ENCODE data around the gene ATXN1L.
"Not testable (repeated sequence)": the region's sequence is repeated elsewhere in the genome, so short reads cannot be mapped to it uniquely, and the experiment has no call there.

ATXN1L gene, protein sequence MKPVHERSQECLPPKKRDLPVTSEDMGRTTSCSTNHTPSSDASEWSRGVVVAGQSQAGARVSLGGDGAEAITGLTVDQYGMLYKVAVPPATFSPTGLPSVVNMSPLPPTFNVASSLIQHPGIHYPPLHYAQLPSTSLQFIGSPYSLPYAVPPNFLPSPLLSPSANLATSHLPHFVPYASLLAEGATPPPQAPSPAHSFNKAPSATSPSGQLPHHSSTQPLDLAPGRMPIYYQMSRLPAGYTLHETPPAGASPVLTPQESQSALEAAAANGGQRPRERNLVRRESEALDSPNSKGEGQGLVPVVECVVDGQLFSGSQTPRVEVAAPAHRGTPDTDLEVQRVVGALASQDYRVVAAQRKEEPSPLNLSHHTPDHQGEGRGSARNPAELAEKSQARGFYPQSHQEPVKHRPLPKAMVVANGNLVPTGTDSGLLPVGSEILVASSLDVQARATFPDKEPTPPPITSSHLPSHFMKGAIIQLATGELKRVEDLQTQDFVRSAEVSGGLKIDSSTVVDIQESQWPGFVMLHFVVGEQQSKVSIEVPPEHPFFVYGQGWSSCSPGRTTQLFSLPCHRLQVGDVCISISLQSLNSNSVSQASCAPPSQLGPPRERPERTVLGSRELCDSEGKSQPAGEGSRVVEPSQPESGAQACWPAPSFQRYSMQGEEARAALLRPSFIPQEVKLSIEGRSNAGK

DNA sequence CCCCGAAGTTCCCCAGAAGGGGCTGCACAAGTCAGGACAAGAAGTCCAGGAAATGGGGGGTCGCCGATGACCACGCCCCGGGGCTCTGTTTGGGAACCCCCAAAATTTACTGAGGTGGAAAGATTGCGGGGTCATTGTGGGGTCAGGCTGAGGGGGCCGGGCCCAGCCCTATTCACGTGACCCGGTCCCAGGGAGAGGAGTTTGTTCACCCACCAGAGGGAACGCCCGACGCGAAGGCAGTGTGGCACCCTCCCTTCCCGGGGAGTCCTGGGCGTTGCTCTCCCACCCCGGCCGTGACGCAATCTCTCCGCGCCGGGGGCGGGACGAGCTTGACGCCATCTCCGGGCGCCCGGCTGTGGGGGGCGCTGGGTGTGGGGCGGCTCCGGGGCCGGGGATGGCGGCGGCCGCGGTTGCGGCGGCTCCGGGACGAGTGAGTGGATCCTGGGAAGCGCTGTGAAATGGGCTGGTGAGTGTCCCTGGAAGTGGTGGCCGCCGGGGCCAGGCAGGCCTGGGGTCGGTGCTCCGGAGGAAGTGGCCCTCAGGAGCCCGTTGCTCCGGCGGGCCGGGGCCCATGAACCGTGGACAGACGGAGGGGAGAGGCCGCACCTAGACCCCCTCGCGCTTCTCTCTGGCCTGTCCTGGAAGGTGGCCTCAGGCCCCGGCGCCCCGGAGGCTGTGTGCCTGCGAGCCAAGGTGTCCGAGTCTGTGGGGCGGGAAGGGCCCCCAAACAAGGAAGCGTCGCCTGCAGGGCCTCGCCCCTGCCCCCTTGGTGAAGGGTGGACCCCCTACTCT is at the start of gene ATXN1L:
TSS of gene ATXN1L (plus strand) at position 338 of the 792 bp plus-strand sequence. CDS start 3,765 bp downstream, outside the sequence.
- DNase-seq (ENCODE audit: low read depth, low spot score): peak; percentile 59

DNA sequence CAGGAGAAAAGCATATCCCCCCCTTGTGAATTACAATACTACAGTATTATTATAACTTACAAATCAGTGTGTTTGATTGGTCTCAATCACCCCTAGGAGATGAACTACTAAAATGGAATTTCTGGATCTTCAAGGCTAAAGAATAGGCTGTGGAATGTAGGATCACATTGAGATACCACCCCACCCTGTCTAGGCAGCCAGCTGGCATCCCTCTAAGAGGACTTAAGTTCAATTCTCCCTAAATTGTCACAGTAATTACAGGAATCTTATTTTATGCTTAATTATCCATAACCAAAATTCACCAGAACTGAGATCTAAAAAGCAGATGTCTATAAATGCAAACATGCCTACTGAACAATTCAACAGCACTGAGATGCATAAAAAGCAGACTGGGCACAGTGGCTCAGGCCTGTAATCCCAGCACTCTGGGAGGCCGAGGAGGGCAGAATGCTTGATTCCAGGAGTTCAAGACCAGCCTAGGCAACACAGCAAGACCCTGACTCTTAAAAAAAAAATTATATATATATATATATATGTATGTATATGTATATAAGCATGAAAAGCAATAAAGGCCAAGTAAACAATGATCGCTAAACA is 49.2 kb upstream of the ATXN1L start:
- no peak for DNase-seq (ENCODE audit: low read depth, low spot score)

GRCh38 chr16:71803305-71803690 is 42.5 kb upstream of the ATXN1L start:
- no peak for DNase-seq (ENCODE audit: low read depth, low spot score)

DNA sequence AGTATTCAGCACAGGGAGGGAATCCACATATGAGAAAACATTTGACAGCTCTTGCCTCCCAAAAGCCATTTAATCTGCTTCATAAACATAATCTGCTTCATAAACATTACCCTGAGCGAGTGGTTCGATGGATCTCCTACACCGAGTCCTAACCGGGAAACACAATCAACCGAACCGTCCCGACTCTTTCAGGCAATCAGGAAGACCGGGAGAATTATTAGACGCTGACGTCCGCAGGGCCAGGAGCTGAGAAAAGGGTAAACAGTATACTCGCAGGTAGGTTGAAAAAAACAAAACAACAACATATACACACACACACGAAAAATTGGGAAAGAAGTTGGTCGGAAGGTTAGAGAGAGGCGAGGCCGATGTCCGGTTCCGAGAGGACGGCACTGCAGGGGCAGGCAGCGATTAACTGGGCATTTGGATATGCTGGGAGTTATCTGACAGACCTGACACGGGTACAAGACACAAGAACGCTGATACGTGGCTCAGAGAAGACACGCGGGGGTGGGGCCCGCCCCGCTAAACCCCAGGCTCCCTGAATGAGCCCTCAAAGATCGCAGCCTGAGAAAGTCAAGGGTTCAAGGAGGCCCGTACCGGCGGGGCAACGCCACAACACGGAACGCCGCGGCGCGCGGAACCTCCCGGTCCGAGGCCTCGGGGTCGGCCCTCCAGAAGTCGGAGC is 37.7 kb upstream of the ATXN1L start:
- no peak for DNase-seq (ENCODE audit: low read depth, low spot score)

DNA sequence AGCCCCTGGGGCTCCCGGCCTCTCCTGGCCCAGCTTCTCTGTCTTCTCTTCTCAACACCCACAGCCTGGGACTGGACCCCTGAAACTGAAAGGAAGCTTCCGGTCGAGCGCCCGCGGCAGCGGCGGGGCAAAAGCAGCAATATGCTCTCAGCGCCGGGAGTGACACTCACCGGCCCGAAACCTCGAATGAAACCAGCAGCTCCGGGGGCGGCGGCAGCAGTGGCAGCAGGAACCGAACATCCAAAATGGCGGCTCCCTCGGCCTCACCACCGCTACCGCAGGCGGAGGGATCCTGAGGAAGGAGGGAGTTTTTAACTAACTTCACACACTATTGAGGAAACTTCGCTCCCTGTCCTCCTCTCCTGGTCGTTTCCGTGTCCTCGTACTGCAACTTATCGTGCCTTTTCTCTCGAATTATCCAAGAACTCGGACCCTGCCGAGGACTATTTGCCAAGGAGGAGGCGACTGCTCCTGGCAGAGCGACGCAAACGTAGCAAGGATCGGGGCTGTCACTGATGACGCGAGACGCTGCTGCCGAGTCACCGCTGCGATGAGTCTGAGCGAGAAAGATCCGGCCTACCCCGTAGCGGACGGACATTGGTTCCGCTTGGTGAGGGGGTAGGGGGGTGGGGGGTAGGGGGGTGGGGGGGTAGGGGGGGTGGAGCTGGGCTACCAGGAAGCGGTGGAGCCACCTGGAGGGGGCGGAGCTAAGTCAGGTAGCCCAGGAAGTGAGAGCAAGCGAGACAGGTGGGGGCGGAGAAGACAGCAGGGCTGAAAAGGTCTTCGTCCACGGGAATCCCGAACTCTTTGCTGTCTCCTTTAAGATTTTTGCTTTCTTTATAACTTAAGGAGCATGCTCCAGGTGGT is 37.0 kb upstream of the ATXN1L start, which contains the start of gene AP1G1:
TSS of gene AP1G1 (minus strand) at position 242 of the 867 bp plus-strand sequence. CDS start 19,355 bp downstream, outside the sequence.
- peak; percentile 96 for DNase-seq (ENCODE audit: low read depth, low spot score)

- not testable (repeated sequence) for DNase-seq (ENCODE audit: low read depth, low spot score)
Measured at GRCh38 chr16:71810155-71810530, 35.6 kb upstream of the ATXN1L start.

- DNase-seq (ENCODE audit: low read depth, low spot score): no peak
Measured at GRCh38 chr16:71811261-71811803, 34.4 kb upstream of the ATXN1L start.

DNA sequence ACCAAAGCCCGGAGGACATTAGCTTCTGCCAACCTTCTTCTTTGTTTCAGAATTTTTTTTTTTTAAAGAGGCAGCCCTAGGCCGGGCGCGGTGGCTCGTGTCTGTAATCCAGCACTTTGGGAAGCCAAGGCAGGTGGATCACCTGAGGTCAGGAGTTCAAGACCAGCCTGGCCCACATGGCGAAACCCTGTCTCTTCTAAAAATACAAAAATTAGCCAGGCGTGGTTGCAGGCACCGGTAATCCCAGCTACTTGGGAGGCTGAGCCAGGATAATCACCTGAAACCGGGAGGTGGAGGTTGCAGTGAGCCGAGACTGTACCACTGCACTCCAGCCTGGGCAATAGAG is 28.6 kb upstream of the ATXN1L start:
- not testable (repeated sequence) for DNase-seq (ENCODE audit: low read depth, low spot score)

- DNase-seq (ENCODE audit: low read depth, low spot score): no peak
Measured at GRCh38 chr16:71826533-71827017, 19.2 kb upstream of the ATXN1L start.

- no peak for DNase-seq (ENCODE audit: low read depth, low spot score)
Measured at GRCh38 chr16:71830359-71830758, 15.4 kb upstream of the ATXN1L start.

DNA sequence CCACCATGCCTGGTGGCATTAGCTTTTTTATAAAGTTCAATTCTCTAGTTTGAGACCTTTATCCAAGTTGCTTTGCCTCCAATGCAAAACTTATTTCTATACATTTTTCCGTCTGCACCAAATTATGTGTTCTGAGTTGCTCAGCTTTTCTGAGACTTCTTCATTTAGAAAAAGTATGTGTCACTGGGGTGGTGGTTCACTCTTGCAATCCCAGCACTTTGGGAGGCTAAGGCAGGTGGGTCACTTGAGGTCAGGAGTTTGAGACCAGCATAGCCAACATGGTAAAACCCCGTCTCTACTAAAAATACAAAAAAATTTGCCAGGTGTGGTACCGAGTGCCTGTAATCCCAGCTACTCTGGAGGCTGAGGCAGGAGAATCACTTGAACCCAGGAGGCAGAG is 14.1 kb upstream of the ATXN1L start:
- not testable (repeated sequence) for DNase-seq (ENCODE audit: low read depth, low spot score)

GRCh38 chr16:71832112-71832511 is 13.7 kb upstream of the ATXN1L start:
- not testable (repeated sequence) for DNase-seq (ENCODE audit: low read depth, low spot score)

- DNase-seq (ENCODE audit: low read depth, low spot score): no peak
Measured at GRCh38 chr16:71834291-71834690, 11.5 kb upstream of the ATXN1L start.

DNA sequence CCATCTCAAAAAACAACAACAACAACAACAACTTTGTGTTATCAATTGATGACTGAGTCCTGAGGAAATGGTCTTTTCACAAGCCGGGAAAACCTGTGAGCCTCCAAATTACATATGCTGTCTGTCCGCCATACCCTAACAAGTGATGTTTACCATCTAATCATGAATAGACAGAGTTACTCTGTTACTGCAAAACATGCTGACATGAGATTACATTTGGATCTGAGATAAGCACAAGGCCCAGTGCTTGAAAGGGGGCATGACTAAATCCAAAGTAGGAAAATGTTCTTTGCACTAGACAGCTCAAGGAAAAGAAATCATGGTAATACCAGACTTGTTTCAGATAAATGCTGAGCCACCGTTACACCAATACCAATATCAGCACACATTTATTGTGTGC is 8.6 kb upstream of the ATXN1L start:
- no peak for DNase-seq (ENCODE audit: low read depth, low spot score)

DNA sequence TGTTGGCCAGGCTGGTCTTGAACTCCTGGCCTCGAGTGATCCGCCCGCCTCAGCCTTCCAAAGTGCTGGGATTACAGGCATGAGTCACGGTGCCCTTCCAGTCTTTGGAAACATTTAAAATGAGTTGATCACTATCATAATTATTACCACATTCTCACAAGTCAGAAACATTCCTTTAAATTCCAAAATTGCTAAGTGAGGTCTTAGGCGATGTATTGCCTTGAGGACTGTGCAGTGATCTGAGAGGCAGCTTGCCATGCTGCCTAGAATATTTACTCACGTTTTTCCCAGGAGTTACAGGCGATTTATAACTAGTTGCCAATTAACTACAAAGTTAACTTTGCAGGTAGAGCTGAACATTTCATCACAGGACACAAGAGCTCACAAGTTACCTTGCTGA is 5.7 kb upstream of the ATXN1L start:
- no peak for DNase-seq (ENCODE audit: low read depth, low spot score)

GRCh38 chr16:71843572-71843971 is 2.2 kb upstream of the ATXN1L start:
- no peak for DNase-seq (ENCODE audit: low read depth, low spot score)

- DNase-seq (ENCODE audit: low read depth, low spot score): no peak
Measured at GRCh38 chr16:71846431-71846830, 655 bp downstream of the ATXN1L start.

- DNase-seq (ENCODE audit: low read depth, low spot score): no peak
Measured at GRCh38 chr16:71847096-71847495, 1.3 kb downstream of the ATXN1L start.

GRCh38 chr16:71848622-71849021 is 2.8 kb downstream of the ATXN1L start:
- DNase-seq (ENCODE audit: low read depth, low spot score): no peak

GRCh38 chr16:71851746-71852145 is 6.0 kb downstream of the ATXN1L start:
- DNase-seq (ENCODE audit: low read depth, low spot score): no peak

All from brain pericyte (primary cell).